ENCODE data around the gene BIN1.

BIN1 gene

DNA sequence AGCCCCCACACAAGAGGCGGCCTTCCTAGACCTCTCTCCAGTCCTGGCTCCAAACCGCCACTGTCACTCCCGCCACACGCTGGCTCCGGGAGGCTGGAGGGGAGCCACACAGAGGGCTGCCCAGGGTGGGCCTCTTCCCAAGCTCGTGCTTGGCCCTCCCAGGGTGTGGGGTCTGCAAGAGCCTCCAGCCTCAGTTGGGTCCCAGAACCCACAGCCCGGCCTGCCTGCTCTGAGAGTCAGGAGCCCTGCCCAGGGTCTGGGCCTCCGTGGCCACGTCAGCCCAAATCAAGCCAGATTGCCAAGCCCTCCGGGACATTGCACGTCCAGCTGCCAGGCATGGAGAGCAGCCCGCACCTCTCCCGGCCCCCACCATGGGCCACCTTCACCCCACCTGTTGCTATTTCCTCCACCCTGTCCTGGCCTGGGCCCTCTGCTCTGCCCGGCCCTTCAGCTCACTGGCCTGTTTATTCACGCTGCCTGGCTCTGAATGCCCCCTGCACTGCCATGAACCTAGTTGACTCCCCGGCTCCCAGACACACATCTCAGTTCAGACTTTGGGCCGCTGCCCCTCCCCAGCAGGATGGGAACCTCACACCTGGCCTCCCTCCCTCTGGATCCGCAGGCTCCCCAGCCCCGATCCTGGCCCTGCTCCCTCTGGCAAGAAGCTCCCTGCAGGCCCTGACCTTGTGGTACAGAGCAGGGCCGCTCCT, 61.0 kb downstream of the BIN1 start:
- peak; percentile 74 for DNase-seq (ENCODE audit: low spot score)

GRCh38 chr2:127044977-127045661, 61.8 kb downstream of the BIN1 start:
- peak; percentile 49 for DNase-seq (ENCODE audit: low spot score)
- no peak overlapping the region for H3K27ac ChIP-seq
- TF ChIP-seq, protein P1, sequence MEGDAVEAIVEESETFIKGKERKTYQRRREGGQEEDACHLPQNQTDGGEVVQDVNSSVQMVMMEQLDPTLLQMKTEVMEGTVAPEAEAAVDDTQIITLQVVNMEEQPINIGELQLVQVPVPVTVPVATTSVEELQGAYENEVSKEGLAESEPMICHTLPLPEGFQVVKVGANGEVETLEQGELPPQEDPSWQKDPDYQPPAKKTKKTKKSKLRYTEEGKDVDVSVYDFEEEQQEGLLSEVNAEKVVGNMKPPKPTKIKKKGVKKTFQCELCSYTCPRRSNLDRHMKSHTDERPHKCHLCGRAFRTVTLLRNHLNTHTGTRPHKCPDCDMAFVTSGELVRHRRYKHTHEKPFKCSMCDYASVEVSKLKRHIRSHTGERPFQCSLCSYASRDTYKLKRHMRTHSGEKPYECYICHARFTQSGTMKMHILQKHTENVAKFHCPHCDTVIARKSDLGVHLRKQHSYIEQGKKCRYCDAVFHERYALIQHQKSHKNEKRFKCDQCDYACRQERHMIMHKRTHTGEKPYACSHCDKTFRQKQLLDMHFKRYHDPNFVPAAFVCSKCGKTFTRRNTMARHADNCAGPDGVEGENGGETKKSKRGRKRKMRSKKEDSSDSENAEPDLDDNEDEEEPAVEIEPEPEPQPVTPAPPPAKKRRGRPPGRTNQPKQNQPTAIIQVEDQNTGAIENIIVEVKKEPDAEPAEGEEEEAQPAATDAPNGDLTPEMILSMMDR (IDR thresholded peaks at IDR 0.05) = no peak

More for the DNA sequence above, 61.0 kb downstream of the BIN1 start:
- no peak overlapping the region for H3K4me3 ChIP-seq
- H3K27ac ChIP-seq = no peak overlapping the region
- TF ChIP-seq, protein P1 (IDR thresholded peaks at IDR 0.05) = no peak

GRCh38 chr2:127044165-127044718, 62.7 kb downstream of the BIN1 start:
- TF ChIP-seq, protein P1 (IDR thresholded peaks at IDR 0.05) = no peak
- DNase-seq (ENCODE audit: low spot score) = no peak
- H3K4me3 ChIP-seq = no peak overlapping the region
- no peak overlapping the region for H3K27ac ChIP-seq

More at GRCh38 chr2:127044977-127045661, 61.8 kb downstream of the BIN1 start:
- H3K4me3 ChIP-seq = no peak overlapping the region

GRCh38 chr2:127043367-127044164, 63.4 kb downstream of the BIN1 start:
- TF ChIP-seq, protein P1 (IDR thresholded peaks at IDR 0.05) = no peak
- peak; percentile 46 for DNase-seq (ENCODE audit: low spot score)
- Histone ChIP-seq H3K27ac (no peak overlapping the region), H3K4me3 (no peak overlapping the region)

GRCh38 chr2:127041259-127041970, 65.5 kb downstream of the BIN1 start:
- DNase-seq (ENCODE audit: low spot score) = no peak
- Histone ChIP-seq H3K27ac (no peak overlapping the region), H3K4me3 (no peak overlapping the region)
- TF ChIP-seq, protein P1 (IDR thresholded peaks at IDR 0.05) = no peak

- H3K27ac ChIP-seq = no peak overlapping the region
- H3K4me3 ChIP-seq = no peak overlapping the region
- no peak for DNase-seq (ENCODE audit: low spot score)
- TF ChIP-seq, protein P1 (IDR thresholded peaks at IDR 0.05) = no peak
Measured at GRCh38 chr2:127040169-127040568, 66.8 kb downstream of the BIN1 start.
